H1 (cell line): Measurements from ENCODE around the gene GAP43. TPM values are rescaled to one million over a fixed set of nuclear protein-coding genes. Genes with fewer than 3 reads are reported as not detected.

Experiments used
- BRCA1 ChIP-seq: IDR thresholded peaks from 2 replicates; pipeline ENCODE4 v1.6.1; 2012; ENCODE audit warnings: low read depth, low read length, improper control_type of control experiment
- CEBPB ChIP-seq: IDR thresholded peaks from 2 replicates; pipeline ENCODE4 v1.6.1; 2012; ENCODE audit warnings: low read depth, low read length
- CHD7 ChIP-seq: fragments of 300-600 bp; sonication (generic); IDR thresholded peaks from 2 replicates; pipeline ENCODE4 v1.7.1; 2012; ENCODE audit warnings: low read length, moderate library complexity, mild to moderate bottlenecking, inconsistent platforms; ENCODE audit not compliant: insufficient replicate concordance
- EGR1 ChIP-seq: IDR thresholded peaks from 2 replicates; pipeline ENCODE4 v1.6.1; 2011; ENCODE audit warnings: low read depth, low read length, borderline replicate concordance
- HDAC2 ChIP-seq, 2 experiments: fragments of 300-600 bp in 1 of 2; sonication (generic) in 1 of 2; IDR thresholded peaks; 2 replicates each; pipeline ENCODE4 v1.6.1; 2011 to 2012; ENCODE audit warnings: low read depth in 2 of 2, low read length in 2 of 2, mild to moderate bottlenecking in 2 of 2, moderate library complexity in 2 of 2, borderline replicate concordance in 1 of 2, inconsistent platforms in 1 of 2
- KDM5A ChIP-seq: fragments of 200-600 bp; IDR thresholded peaks from 2 replicates; pipeline ENCODE4 v1.7.1; 2012; ENCODE audit warnings: mild to moderate bottlenecking, low read length, inconsistent platforms, mixed read lengths
- NANOG ChIP-seq: IDR thresholded peaks from 2 replicates; pipeline ENCODE4 v1.6.1; 2011; ENCODE audit warnings: low read length, low read depth, mild to moderate bottlenecking, inconsistent platforms; ENCODE audit not compliant: insufficient read depth, poor library complexity, severe bottlenecking
- SP4 ChIP-seq: IDR thresholded peaks from 2 replicates; pipeline ENCODE4 v1.6.1; 2012; ENCODE audit warnings: low read length, inconsistent platforms
- TCF12 ChIP-seq: IDR thresholded peaks from 2 replicates; pipeline ENCODE4 v1.6.1; 2011; ENCODE audit warnings: low read depth, mild to moderate bottlenecking, low read length
- USF2 ChIP-seq: IDR thresholded peaks from 2 replicates; pipeline ENCODE4 v1.6.1; 2011; ENCODE audit warnings: low read length, improper control_type of control experiment
- ZNF274 ChIP-seq: IDR thresholded peaks from 2 replicates; pipeline ENCODE4 v1.7.0; 2012; ENCODE audit warnings: low read length, borderline replicate concordance; ENCODE audit errors: extremely low read depth
- polyA plus RNA-seq, 7 experiments: library from polyadenylated mRNA; depleted of rRNA in 3 of 7; stranded (reverse) in 5 of 7; unstranded in 2 of 7; fragments of >200 nt in 5 of 7; fragments of 200-250 nt in 2 of 7; gene quantifications; 1 replicate in 5 of 7; 2 replicates in 1 of 7; 4 replicates in 1 of 7; pipeline versions ENCODE4 v1.2.1 to v1.2.3, GENCODE V29; 2011 to 2013; ENCODE audit warnings: missing spikeins in 2 of 7, mixed read lengths in 2 of 7
- total RNA-seq: library from RNA; stranded (reverse); fragmentation: NEBNext Ultra II Directional; extraction: Animal tissue kit (Norgen Biotek cat#: 25700); gene quantifications from 2 replicates; pipeline ENCODE4 v1.2.1, GENCODE V29; 2021

Gene GAP43
- total and polyA plus RNA-seq, 2 of the 8 experiments (the other 6 are each of a cell fraction or from before 2014, with no cell fraction given) = 11.2 to 21.9 TPM

GRCh38 chr3:115702598-115702997 is 79.3 kb downstream of the GAP43 start (continued):
- TF ChIP-seq CHD7 (no peak), SP4 (no peak), EGR1 (no peak), ZNF274 (no peak), TCF12 (no peak), NANOG (no peak), KDM5A (no peak), USF2 (no peak), HDAC2 (IDR thresholded peaks at IDR 0.05; ENCODE audit: borderline replicate concordance in 1 of 2, low read depth in 2 of 2, low read length in 2 of 2) (no peak), BRCA1 (no peak), CEBPB (no peak)
